ENCODE data around the gene DECR2. TPM values are rescaled to one million over a fixed set of nuclear protein-coding genes. Genes with fewer than 3 reads are reported as not detected.

The DECR2 gene
- total RNA-seq, 8 experiments from 2014 or later: 7.1 to 24.2 (median 11.8) TPM

DNA sequence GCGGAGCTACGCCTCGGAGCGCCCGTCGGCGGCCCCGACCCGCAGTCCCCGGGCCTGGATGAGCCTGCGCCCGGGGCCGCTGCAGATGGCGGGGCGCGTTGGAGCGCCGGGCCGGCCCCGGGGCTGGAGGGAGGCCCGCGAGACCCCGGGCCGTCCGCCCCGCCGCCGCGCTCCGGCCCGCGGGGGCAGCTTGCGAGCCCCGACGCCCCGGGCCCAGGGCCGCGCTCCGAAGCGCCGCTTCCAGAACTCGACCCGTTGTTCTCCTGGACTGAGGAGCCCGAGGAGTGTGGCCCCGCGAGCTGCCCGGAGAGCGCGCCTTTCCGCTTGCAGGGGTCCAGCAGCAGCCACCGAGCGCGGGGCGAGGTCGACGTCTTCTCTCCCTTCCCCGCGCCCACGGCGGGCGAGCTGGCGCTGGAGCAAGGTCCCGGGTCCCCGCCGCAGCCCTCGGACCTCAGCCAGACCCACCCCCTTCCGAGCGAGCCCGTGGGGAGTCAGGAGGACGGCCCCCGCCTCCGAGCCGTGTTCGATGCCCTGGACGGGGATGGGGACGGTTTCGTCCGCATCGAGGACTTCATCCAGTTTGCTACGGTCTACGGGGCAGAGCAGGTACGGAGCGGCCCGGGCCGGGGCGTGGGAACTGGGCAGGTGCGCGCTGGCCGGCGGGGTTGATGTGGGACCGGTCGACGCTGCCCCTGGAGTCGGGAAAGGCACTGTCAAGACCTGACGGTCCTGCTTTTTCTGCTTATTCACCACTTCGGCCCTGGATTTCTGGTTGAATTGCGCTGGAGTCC is 24.6 kb downstream of the DECR2 start:
- peak in 3 of 8 experiments; percentile 2 to 22 (median 6) for ATAC-seq (replicated peaks in 6 of 8)
- Histone ChIP-seq H3K27ac (peak overlapping the region; percentile 76 to 89), H3K4me3 (peak overlapping the region; percentile 68 to 94 (median 80)), H3K4me1 (replicated peaks in 1 of 2) (peaks cover 32 to 33% of the 10 kb centered on the region in 2 donors)
- in situ Hi-C loops (cut with MboI; ENCODE audit: low pct_unique_long_range_greater_than_20kb in 2 of 9, low sequenced_read_pairs in 9 of 9, unreplicated experiment in 9 of 9): no loop called here
- no CpG with 5 or more reads among the region's 97 CpGs for WGBS, 10 experiments

GRCh38 chr16:426906-427249 is 25.2 kb downstream of the DECR2 start:
- H3K27ac ChIP-seq: no peak overlapping the region
- H3K4me3 ChIP-seq: peak overlapping the region; percentile 68 to 94 (median 80)
- 0% methylated on average over 2 of the region's 13 CpGs; no CpG with 5 or more reads in 8 of the 10 experiments for WGBS, 10 experiments
- no peak for ATAC-seq (replicated peaks in 6 of 8)
- peaks cover 32 to 33% of the 10 kb centered on the region in 2 donors for H3K4me1 ChIP-seq (replicated peaks in 1 of 2)
- in situ Hi-C loops (cut with MboI; ENCODE audit: low pct_unique_long_range_greater_than_20kb in 2 of 9, low sequenced_read_pairs in 9 of 9, unreplicated experiment in 9 of 9): no loop called here

- Histone ChIP-seq H3K27ac (no peak overlapping the region), H3K4me3 (peak overlapping the region; percentile 68 to 94 (median 80)), H3K4me1 (replicated peaks in 1 of 2) (peaks cover 32 to 33% of the 10 kb centered on the region in 2 donors)
- in situ Hi-C loops (cut with MboI; ENCODE audit: low pct_unique_long_range_greater_than_20kb in 2 of 9, low sequenced_read_pairs in 9 of 9, unreplicated experiment in 9 of 9): no loop called here
- WGBS, 10 experiments: 0 to 100% (median 43%) methylated on average over 1 to 9 of the region's 10 CpGs
- ATAC-seq (replicated peaks in 6 of 8): no peak
Observed at GRCh38 chr16:427250-427649, 25.6 kb downstream of the DECR2 start.

GRCh38 chr16:430904-431303 is 29.2 kb downstream of the DECR2 start:
- no peak for ATAC-seq (replicated peaks in 6 of 8)
- 80 to 100% (median 90%) methylated on average over 1 to 2 of the region's 7 CpGs; no CpG with 5 or more reads in 6 of the 10 experiments for WGBS, 10 experiments
- no peak overlapping the region for H3K27ac ChIP-seq
- peaks cover 19 to 21% of the 10 kb centered on the region in 2 donors for H3K4me1 ChIP-seq (replicated peaks in 1 of 2)
- in situ Hi-C loops (cut with MboI; ENCODE audit: low pct_unique_long_range_greater_than_20kb in 2 of 9, low sequenced_read_pairs in 9 of 9, unreplicated experiment in 9 of 9): no loop called here
- H3K4me3 ChIP-seq: no peak overlapping the region

DNA sequence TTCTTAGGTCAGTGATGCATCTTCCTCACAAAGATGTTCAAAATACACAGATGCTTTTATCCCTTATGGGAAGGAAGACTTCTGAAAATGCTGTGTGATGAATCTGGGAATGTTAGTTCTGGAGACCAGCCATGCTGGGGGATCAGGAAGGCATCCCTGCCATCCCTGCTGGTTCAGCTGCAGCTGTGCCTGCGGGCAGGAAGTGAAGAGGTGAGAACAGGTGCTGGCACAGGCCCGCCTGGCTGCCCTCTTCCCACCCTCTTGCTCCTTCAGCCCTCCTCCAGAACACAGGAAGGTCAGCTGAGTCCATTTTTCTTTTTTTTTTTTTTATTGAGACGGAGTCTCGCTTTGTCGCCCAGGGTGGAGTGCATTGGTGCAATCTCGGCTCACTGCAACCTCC is 38.9 kb downstream of the DECR2 start:
- Histone ChIP-seq H3K4me1 (replicated peaks in 1 of 2) (peaks cover 3 to 8% of the 10 kb centered on the region in 2 donors), H3K27ac (no peak overlapping the region), H3K4me3 (no peak overlapping the region)
- WGBS, 10 experiments: 60 to 100% (median 94%) methylated on average over 1 to 3 of the region's 6 CpGs; no CpG with 5 or more reads in 4 of the 10 experiments
- no peak for ATAC-seq (replicated peaks in 6 of 8)
- in situ Hi-C loops (cut with MboI; ENCODE audit: low pct_unique_long_range_greater_than_20kb in 2 of 9, low sequenced_read_pairs in 9 of 9, unreplicated experiment in 9 of 9): no loop called here

- ATAC-seq (replicated peaks in 6 of 8): no peak
- 67 to 100% (median 94%) methylated on average over 1 to 6 of the region's 6 CpGs; no CpG with 5 or more reads in 1 of the 10 experiments for WGBS, 10 experiments
- in situ Hi-C loops (cut with MboI; ENCODE audit: low pct_unique_long_range_greater_than_20kb in 2 of 9, low sequenced_read_pairs in 9 of 9, unreplicated experiment in 9 of 9): no loop called here
- H3K4me1 ChIP-seq (replicated peaks in 1 of 2): peaks cover 3 to 8% of the 10 kb centered on the region in 2 donors
- H3K27ac ChIP-seq: no peak overlapping the region
- no peak overlapping the region for H3K4me3 ChIP-seq
Observed at GRCh38 chr16:441447-441846, 39.8 kb downstream of the DECR2 start.

DNA sequence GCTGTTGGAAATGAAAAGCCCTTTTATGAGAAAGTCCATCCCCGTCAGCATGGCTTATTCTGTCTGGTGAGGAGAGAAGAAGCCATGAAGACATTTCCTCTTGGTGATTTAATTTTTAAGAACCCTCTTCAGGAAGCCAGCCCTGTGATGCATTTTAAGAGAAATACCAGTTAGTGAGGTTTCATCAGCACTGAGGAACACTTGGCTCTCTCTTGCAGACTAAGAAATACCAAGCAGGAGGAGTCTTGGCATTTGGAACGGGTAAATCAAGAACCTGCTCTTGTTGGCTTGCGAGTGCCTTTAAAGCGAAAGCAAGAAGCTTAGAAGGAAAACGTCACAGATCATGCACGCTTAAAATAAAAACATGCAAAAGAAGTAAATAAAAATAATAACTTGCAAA is 41.3 kb downstream of the DECR2 start:
- no peak overlapping the region for H3K4me3 ChIP-seq
- in situ Hi-C loops (cut with MboI; ENCODE audit: low pct_unique_long_range_greater_than_20kb in 2 of 9, low sequenced_read_pairs in 9 of 9, unreplicated experiment in 9 of 9): no loop called here
- 76 to 98% (median 96%) methylated on average over 2 to 6 of the region's 6 CpGs for WGBS, 10 experiments
- ATAC-seq (replicated peaks in 6 of 8): no peak
- H3K4me1 ChIP-seq (replicated peaks in 1 of 2): peaks cover 3 to 8% of the 10 kb centered on the region in 2 donors
- no peak overlapping the region for H3K27ac ChIP-seq

- H3K27ac ChIP-seq: peak overlapping the region in 1 of 2 donors; percentile 18
- 43 to 100% (median 72%) methylated on average over 1 to 10 of the region's 10 CpGs for WGBS, 10 experiments
- H3K4me1 ChIP-seq (replicated peaks in 1 of 2): peaks cover 3 to 8% of the 10 kb centered on the region in 2 donors
- H3K4me3 ChIP-seq: no peak overlapping the region
- ATAC-seq (replicated peaks in 6 of 8): no peak
- in situ Hi-C loops (cut with MboI; ENCODE audit: low pct_unique_long_range_greater_than_20kb in 2 of 9, low sequenced_read_pairs in 9 of 9, unreplicated experiment in 9 of 9): no loop called here
Observed at GRCh38 chr16:444027-444426, 42.3 kb downstream of the DECR2 start.

DNA sequence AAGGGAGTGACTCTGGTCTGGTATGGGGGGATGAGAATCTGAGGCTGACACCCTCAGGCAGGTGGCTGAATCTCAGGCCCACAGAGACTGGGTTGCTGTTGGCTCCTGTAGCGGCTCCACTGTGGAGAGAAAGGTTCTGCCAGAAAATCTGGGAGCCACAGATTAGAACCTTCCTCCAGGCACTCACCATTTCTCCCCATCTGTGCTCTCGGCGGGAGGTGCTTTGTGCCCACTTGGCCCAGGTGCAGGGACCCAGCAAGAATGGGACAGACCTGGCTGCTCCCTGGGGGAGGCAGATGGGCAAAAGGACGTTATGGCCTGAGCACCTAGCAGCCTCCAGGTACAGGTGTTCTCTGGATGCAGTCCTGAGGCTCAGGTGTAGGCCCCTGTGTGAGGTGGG is 43.9 kb downstream of the DECR2 start:
- no peak overlapping the region for H3K4me3 ChIP-seq
- ATAC-seq (replicated peaks in 6 of 8): no peak
- in situ Hi-C loops (cut with MboI; ENCODE audit: low pct_unique_long_range_greater_than_20kb in 2 of 9, low sequenced_read_pairs in 9 of 9, unreplicated experiment in 9 of 9): no loop called here
- H3K4me1 ChIP-seq (replicated peaks in 1 of 2): peaks cover 3 to 12% of the 10 kb centered on the region in 2 donors
- WGBS, 10 experiments: 100% methylated on average over 1 of the region's 4 CpGs; no CpG with 5 or more reads in 6 of the 10 experiments
- no peak overlapping the region for H3K27ac ChIP-seq

DNA sequence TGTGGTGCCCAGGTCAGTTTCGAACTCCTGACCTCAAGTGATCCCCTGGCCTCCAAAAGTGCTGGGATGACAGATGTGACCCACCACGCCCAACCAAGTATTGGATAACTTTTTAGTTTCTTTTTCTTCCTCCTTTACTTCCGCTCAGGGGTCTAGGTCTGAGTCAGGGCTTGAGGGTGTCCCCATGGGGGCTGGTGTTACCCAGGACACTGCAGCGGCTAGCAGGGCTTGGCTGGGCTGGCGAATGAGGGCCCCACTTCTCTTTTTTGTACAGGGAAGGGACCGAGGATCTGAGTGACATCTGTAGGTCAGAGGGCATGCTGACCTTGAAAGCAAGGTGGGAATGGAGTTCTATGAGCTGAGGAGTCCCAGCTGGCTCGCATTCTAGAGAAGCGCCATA is 48.7 kb downstream of the DECR2 start:
- ATAC-seq (replicated peaks in 6 of 8): peak in 2 of 8 experiments; percentile 19 to 43
- WGBS, 10 experiments: 72 to 100% (median 95%) methylated on average over 1 to 6 of the region's 8 CpGs; no CpG with 5 or more reads in 3 of the 10 experiments
- in situ Hi-C loops (cut with MboI; ENCODE audit: low pct_unique_long_range_greater_than_20kb in 2 of 9, low sequenced_read_pairs in 9 of 9, unreplicated experiment in 9 of 9): no loop called here
- Histone ChIP-seq H3K4me1 (replicated peaks in 1 of 2) (peaks cover 6% of the 10 kb centered on the region in 2 donors), H3K27ac (no peak overlapping the region), H3K4me3 (no peak overlapping the region)

GRCh38 chr16:450785-451512 is 49.3 kb downstream of the DECR2 start:
- in situ Hi-C loops (cut with MboI; ENCODE audit: low pct_unique_long_range_greater_than_20kb in 2 of 9, low sequenced_read_pairs in 9 of 9, unreplicated experiment in 9 of 9): no loop called here
- ATAC-seq (replicated peaks in 6 of 8): peak in 5 of 8 experiments; percentile 15 to 91 (median 33)
- H3K27ac ChIP-seq: no peak overlapping the region

GRCh38 chr16:454397-454940 is 52.8 kb downstream of the DECR2 start:
- no peak overlapping the region for H3K27ac ChIP-seq
- H3K4me1 ChIP-seq (replicated peaks in 1 of 2): peaks cover 9 to 18% of the 10 kb centered on the region in 2 donors
- ATAC-seq (replicated peaks in 6 of 8): no peak
- H3K4me3 ChIP-seq: no peak overlapping the region
- in situ Hi-C loops (cut with MboI; ENCODE audit: low pct_unique_long_range_greater_than_20kb in 2 of 9, low sequenced_read_pairs in 9 of 9, unreplicated experiment in 9 of 9): no loop called here
- WGBS, 10 experiments: 67 to 100% (median 97%) methylated on average over 1 to 11 of the region's 13 CpGs; no CpG with 5 or more reads in 2 of the 10 experiments

More at GRCh38 chr16:450785-451512, 49.3 kb downstream of the DECR2 start:
- 88% methylated on average over 5 of the region's 14 CpGs; no CpG with 5 or more reads in 9 of the 10 experiments for WGBS, 10 experiments
- Histone ChIP-seq H3K4me3 (no peak overlapping the region), H3K4me1 (replicated peaks in 1 of 2) (peaks cover 6% of the 10 kb centered on the region in 2 donors)

DNA sequence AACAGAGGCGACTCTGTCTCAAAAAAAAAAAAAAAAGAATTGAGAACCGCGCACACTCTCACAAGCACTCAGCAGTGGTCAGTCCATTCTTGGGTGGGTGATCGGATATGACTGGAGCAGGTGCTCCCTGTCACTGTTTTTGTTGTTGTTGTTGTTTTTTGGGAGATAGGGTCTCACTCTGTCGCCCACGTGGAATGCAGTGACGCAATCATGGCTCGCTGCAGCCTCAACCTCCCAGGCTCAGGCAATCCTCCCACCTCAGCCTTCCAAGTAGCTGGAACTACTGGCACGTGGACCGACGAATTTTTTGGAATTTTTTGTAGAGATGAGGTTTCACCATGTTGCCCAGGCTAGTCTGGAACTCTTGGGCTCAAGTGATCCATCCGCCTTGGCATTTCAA is 53.8 kb downstream of the DECR2 start:
- Histone ChIP-seq H3K4me1 (replicated peaks in 1 of 2) (peaks cover 9 to 14% of the 10 kb centered on the region in 2 donors), H3K4me3 (no peak overlapping the region), H3K27ac (no peak overlapping the region)
- in situ Hi-C loops (cut with MboI; ENCODE audit: low pct_unique_long_range_greater_than_20kb in 2 of 9, low sequenced_read_pairs in 9 of 9, unreplicated experiment in 9 of 9): no loop called here
- ATAC-seq (replicated peaks in 6 of 8): no peak
- 97 to 100% (median 100%) methylated on average over 1 to 10 of the region's 12 CpGs; no CpG with 5 or more reads in 3 of the 10 experiments for WGBS, 10 experiments
